Activated effector memory CD4-positive, alpha-beta T cell treated with Interleukin-2 at 50 U/mL for 16 hours (primary cell): ENCODE results near the gene DNLZ.

Experiments
- DNase-seq: peaks from one replicate; pipeline ENCODE4 v3.0.0-alpha.2; 2020

DNLZ gene

DNA sequence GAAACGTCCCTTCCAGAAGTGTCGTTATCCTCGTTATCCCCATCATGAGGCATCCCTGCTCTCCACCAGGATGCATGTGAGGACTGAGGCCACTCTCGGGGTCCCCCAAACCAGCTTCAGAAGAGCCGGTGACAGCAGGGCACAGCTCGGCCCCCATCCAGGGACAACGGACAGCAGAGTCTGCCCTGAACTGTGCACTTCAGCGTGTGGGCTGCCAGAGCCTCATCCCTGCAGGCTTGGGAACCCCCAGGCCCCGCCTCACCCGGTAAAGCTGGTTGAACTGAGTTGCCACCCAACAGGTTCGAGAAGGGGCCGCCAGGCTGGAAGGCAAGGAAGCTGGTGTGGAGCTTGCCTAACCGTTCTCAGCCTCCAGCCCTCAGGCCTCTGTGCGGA lies 10.6 kb upstream of the DNLZ start:
- DNase-seq = no peak

DNA sequence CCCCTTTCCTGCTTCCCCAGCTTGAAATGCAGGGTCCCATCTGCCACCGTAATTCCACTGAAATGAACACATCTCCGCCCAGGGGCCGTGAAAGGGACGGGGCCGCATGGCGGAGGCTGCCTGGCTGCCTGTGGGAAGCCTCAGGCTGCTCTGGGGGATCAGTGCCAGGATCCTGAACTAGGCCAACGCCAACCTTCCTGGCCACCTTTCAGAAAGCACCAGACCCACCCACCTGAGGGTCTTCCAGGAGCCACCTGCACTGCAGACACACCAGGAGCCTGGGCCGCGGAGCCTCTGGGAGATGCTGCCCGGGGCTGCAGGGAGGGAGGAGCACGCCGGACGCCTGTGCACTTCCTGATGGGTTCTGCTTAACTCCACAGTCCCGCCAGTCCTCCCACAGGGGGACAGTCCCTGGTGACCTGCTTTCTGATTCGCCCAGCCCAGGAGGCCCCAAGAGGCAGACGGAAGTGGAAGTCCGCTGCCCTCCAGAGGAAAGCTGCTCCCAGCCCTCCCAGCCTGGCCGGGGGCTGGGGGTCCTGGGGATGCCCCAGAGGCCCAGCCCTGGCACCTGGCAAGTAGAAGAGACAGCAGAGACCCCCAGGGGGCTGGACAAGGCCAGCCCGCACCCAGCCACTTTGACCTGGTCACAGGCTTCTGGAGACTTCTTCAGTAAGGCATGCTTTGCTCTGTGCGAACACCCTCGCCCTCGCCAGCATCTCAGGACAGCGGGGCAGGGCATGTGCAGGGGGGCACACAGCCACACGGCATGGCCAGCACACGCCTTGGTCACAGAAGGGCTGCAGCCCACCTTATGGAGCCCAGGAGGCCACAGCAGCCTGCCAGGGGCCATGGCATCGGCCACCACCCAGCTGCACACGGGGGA lies 10.0 kb upstream of the DNLZ start, which contains the start of gene CARD9:
TSS of gene CARD9 (minus strand) at position 370 of the 883 bp plus-strand sequence. CDS start 1,591 bp downstream, outside the sequence.
- no peak for DNase-seq

DNA sequence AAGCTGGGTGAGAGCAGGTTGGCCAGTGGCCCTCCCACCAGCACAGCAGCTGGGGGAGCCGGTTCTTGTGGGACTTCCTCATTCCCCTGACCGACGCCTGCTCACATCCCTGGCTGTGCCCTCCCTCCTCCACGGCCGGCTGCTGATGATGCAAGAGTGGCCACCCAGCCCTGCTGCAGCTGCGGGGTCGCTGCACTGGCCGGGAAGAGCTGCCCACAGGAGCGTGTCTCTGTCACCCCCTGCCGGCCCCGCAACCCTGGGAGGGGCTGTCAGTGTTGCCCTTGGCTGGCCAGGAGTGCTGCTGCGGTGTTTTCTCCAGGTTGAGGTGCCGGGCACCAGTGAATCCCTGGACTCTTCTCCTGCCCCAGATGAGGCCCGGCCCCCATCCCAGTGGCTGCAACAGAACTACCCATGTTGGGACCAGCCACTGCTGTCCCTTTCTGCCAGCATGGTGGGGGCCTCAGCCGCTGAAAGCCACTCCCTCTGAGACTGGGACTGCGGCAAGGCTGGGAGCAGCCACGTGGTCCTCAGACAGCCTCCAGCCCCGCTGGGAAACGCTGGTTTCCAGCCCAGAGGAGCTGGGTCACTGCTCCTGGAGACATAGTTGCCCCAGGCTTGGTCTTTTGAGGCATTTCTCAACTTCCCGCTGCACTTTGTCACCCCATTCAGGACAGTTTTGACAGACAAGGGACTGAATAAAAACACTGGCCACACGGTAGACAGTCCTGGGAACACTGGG lies 9.2 kb upstream of the DNLZ start:
- no peak for DNase-seq

DNA sequence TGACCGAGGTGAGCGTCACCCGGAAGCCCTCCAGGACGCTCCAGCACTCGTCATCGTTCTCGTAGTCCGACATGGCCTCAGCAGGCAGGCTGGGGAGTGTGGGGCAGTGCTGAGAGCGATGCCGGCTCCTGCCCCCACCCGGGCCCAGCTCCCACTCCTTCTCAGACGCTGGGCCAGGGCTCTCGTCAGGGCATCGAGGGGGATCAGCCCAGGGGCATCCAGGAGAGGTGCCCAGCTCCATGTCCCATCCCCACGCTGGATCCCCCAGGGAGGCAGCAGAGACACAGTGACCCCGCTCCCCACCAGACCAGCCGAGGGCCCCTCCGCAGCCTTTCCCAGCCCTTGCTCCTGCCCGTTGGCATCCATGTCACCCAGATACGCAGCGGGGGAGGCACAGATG lies 8.5 kb upstream of the DNLZ start:
- no peak for DNase-seq

DNA sequence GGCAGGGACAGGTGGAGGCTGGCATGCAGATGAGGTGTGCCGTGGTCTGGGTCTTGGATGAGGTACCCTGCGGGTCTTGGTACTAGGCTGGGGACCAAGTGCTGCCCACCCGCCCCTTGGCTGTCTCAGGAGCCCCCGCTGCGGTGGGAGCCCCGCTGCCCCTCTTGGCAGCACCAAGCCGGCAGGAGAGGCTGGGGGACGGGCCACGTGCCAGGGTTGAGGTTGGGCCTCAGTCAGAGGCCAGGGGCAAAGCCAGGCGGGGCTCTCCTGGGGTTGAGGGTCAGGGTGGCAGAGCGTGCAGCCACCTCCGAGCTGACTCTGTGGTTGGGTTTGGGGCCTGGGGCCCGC lies 8.0 kb upstream of the DNLZ start:
- no peak for DNase-seq

DNA sequence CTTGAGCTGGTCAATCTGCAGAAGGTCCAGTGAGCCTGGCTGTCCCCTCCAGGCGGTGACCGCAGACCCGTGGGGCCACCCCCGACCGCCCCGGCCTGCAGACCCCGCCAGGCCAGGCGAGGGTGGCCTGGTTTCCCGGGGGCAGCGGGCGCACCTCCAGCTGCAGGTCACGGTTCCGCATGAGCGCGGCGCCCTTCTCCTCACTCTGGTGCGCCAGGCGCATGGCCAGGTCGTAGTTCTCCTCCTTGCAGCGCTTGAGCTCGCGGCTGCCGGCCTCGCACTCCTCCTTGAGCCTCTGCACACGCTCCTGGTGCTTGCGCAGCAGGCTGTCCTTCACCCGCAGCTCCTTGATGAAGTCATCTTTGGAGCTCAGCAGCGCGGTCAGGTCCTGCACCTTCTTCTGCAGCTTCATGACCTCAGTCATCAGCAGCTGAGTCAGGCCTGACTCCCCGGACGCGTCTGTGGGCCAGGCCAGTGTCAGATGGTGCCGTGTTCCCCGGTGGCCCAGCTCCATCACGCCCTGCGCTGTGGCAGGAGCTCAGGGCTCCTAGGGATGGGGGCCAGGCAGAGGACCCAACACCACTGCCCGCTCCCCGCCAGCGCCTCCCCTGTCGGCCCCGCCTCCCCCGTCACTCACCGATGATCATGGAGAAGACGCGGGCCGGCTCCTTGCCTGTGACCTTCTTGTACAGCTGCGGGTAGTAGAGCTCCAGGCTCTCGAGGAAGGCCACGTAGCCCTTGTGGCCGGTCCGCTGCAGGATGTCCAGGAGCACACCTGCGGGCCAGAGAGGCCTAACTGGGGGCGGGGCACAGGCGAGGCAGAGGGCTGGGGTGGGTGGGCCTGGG lies 7.4 kb upstream of the DNLZ start:
- DNase-seq = no peak

DNA sequence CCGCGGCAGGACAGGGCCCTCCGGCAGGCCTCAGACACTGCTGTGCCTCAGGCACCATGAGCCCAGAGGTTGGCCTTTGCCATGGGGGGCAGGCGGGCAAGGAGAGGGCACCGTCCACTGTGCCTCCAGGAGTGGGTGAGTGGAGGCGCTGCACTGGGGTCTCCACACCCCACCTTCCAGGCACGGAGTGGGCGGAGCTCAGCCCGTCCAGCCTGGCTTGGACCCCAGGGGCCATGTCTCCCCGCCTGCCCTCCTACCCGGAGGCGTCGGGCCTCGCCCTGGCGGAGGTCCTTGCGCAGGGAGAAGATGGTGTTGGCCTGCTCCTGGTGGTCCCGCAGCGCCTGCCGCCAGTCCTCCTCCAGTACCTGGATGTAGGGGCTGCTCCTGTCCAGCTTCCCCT lies 6.5 kb upstream of the DNLZ start:
- no peak for DNase-seq

DNA sequence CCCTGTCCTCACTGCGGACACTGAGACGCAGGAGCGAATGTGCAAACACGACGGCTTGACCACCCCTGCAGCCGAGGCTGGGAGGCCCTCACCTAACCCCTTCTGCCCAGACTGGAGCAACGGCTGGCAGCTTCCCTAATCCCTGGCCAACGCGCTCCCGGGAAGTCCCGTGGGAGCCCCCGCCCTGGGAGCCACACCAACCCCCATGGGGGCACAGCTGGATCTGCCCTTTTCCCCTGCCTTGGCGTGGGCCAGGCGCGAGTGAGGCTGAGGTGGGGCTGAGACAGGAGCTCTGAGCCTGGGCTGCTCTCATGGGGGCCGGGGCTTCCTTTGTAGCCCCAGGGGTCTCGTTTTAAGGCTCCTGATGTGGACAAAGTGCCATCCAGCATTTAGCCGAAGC lies 4.6 kb upstream of the DNLZ start:
- DNase-seq = no peak

DNA sequence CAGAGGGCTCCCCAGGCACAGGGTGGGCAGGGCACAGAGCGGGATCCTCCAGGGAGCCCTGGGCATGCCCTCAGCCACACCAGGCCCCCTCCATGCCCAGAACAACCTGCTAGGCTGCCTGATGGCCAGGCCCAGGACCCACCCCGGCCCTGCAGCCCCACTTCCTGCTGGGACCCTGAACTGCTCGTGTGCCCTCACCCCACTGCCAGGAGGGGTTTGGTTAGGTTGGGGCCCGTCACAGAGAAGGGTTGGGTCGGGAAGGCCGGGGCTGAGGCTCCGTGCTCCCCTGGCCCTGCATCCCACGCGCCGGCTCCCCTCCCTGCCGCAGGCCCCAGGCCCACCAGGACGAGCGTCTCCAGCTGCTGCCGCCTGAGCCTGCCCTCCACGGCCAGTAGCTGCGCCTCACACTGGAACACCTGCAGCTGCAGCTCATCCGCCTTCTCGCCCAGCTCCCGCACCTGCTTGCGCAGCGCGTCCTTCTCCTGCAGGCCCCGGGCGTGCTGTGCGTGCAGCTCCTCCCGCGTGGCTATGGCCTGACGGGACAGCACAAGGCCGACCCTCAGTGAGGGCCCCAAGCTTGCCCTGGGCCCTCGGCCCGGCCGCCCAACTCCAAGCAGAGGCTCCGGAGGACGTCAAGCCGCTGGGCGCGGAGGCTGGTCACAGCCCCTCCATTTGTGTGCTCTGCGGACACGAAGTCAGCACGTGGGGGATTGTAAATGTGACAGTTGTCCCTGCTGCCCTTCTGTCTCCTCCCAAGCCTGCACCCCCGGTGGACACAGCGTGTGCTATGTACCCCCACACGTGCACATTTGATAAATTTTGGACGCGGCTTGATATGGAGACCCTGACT lies 4.0 kb upstream of the DNLZ start:
- DNase-seq = no peak

DNA sequence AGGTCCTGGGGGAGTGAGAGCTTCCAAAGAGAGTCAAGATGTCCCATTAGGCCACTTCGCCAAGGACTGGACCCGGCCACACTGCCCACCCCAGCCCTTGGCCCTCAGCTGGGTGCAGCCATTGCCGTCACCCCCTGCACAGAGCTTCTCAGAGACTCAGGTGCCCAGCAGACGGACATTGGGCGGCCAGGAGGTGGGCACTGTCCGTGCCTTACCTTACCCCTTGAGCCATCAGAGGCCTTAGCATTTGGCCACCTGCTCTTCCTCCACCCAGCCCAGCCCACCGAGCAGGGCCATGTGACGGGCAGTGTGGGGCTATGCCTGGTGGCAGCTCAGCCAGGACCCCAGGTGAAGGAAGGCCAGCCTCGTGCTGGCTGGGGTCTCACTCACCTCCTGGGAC lies 3.3 kb upstream of the DNLZ start:
- DNase-seq = no peak

DNA sequence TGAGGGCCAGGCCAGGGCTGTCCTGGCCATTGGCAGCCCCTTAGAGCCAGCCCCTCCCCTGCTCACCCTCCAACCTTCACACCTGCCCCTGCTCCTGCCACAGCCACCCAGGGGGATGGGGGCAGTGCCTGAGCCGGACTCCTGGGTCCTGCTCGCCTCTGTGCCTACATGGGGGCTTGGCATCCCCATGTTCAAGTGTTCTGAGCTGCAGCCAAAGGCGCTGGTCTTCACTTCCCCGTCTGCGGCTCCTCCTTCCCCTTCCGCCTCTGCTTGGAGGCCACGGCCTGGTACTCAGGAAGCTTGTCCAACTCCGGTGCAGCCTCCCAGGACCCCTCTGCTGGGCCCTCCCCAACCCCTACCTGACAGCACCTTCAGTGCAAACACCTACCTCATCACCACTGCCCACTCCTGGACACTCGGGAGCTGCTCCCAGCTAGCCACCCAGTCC lies 2.3 kb upstream of the DNLZ start:
- DNase-seq = no peak

DNA sequence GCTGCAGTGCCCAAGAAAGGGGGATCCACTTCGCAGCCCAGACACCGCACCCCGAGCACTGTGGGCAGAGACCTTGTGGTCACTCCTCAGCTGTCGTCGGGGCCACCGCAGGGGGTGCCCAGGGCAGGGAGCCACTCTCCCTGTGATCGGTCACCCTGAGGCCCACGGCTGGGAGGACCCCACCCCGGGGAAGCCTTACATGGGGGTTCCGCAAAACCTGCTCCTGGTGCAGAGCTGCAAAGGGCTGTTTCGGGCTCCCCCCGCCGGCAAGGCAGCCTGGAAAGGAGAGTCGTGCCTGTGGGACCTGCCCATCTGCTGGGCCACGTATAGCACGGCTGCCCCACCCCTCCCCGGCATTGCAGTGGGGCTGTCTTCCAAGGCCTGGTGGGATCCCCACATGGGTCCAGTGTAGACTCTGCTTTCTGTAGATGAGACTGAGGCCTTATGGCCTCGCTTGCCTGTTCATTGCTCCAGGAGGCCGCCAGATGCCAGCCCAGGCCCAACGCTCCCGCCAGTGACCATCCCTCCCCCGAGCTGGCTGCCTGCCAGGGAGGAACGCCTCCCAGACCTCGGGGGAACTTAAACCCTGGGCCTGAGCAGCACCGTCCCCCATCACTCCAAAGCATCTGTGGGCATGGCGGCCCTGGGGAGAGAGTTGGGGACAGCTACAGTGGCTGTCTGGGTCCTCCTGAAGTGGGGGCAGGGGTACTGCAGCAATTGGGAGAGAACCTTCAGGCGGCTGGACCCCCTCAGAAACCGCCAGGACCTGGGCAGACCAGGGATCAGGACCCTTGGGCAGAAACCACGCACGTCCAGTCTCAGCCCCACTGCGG lies 1.6 kb upstream of the DNLZ start:
- DNase-seq = no peak

DNA sequence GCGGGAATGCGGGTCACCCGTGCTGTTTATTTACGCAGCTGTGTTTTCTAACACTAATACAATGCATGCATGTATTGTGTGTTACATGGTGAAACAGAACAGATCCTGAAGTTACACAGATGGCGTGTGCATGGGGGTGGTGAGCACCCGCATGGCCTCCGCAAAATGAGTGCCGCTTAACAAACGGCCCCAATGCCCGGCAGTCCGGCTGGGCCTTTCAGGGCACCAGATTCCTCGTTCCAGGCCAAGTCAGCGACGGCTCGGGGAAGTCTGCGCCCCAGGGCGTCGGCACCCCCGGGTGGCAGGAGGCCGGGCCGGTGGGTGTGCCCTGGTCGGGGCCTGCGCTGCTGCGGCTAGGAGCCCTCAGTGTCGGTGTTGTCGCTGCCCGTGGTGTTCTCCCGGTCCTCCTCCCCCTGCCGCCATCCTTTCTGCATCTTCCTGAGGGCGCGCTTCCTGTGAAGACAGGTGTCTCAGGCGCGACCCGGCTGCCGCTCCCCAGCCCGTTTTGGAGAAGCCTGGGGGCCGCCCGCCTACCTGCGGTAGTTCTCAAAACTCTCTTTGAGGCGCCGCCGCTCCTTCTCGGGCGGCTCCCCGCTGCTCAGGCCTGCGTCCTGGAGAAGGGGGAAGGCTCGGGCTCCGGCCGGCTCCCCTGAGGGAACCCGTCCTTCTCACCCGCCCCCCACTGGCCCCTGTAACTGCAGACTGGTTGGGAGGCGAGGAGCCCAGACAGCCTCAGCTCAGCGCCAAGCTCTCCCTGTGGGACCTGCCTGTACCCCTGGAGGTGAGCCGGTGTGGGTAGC lies 605 bp upstream of the DNLZ start:
- DNase-seq = no peak

DNA sequence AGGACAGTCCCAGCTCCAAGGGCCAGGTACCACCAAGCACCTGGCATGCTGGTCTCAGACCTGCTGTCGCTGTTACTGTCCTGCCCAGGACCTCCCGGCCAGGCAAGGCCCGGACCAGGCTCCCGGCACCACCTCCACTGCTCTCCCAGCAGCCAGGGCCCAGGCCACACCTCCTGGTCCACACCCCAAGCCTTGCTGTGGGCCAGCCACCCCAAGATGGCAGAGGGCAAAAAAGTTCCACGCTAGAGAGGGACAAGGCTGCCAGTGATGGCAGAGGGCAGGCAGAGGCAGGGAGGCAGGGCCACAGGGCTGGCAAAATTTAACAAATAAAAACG lies 1.1 kb downstream of the DNLZ start:
- DNase-seq = no peak

DNA sequence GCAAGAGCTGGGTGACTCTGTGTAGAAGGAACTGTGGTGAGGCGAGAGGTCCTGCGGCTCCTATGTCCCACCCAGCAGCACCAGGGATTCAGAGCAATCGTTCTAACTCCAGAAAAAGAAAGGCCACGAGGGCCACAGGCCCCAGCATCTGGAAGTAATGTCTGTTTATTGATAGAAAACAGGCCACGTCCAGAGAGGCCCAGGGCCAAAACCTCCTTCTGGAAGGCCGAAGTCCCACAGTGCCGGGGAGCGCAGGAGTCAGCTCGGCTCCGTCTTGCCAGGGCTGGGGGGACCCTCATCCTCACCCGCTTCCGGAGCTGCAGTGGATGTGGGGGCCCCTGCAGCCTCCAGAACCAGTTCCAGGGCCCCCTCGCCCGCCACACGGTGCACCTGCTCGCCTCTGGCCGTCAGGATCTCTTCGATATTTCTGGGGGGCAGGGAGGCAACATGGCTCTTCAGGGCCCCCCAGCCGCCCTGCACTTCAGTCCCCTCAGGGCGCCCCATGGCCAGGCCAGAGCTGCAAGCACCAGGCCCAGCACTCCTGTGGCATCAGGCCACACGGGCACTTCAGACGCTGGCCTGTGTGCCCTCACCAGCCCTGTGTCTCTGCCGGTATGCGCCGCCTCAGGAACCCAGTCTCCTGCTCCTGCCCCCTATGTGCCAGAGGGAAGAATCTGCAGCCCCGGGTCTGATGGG lies 1.6 kb downstream of the DNLZ start:
- DNase-seq = no peak

DNA sequence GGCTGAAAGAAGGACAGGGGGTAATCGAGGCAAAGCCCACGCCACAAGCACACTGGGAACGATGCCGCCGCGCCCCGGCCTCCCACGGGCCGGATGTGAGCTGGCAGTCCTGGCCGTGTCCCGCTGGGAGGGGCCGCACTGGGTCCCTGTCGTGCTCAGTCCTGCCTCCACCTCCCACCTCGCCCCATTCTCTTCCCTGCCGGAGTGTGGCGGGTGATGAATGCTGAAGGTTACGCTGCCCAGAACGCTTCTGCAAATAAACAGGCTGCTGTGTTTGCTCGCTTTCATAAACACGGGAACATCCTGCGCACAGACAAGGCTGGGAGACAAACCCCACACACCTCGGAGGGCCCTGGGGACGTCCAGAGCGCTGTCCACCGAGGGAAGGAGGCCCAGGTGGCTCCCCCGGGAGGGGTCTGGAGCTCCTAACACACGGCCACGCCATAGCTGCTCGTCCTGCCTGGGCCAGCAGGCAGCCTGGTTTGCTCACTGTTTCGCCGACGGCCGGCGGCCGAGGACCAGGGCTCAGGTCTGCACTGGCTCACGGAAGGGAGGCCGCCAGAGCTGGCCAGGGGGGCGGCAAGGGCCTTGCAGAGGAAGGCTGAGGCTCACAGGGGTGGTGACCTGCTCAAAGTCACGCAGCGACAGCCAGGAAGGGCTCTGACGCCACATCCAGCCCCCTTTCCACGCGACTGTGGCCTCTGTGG lies 2.3 kb downstream of the DNLZ start:
- DNase-seq = no peak

DNA sequence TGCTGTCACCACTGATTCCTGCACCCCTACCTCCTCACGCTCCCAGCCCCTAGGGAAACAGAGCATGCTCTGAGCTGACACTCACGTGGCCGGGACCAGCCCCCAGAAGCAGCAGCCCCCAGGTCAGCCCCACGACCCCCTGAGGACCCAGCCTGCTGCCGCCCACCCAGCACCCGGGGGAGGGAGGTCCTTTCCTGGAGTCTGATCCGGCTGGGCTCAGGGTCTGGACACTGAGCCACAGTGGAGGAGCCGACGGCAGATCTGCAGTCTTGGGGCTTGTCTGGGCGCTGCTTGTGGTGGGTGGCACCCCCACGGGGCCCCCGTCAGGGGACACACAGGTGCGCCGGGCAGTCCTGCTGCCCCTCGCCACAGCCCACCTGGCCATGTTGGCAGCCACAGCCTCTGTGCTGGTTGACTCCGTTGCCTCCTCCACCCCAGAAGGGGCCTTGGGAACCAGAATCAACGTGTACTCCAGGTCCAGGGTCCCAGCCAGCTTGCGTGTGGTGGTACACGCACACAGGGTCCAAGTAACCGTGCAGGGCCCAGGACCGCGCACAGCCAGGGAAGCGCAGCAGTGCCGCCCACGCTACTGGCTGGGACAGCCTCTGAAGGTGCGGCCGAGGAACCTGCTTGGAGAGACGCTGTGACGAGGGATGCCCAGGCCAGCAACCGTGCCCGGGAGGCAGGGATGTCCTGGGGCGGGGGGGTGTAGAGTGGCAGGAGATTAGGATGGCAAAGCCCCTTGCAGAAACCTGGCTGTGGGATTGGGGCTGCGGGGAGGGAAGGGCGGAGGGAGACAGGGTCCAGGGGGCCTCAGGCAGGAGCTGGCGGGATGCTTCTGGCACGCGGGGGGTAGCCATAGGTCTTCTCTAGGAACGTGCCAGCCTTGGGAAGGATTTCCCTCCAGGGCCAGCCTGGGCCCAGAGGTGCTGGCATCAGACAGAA lies 3.5 kb downstream of the DNLZ start:
- no peak for DNase-seq

DNA sequence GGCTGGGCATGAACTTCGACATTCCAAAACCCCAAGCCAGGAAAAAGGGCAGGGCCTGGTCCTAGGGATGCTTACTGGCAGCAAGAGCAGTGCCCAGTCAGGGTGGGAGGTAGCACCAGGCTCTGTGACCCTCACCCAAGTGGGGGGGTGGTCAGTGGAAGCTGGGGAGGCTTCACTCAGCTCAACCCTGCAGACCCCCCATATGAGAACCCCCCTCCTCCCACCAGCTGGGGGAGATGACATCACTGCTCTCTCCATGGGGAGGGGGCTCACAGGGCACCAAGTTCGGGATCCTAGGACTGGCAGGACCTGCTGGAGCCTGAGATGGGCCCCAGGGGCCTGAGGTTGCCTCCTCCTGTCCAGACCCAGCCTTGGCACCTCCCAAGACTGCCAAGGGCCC lies 4.7 kb downstream of the DNLZ start:
- DNase-seq = no peak
